Activated naive CD4-positive, alpha-beta T cell treated with anti-CD3 and anti-CD28 coated beads, Interleukin-2, amount 50 U/mL, for 72 hours (primary cell): ENCODE results near the gene USP53. TPM values are rescaled to one million over a fixed set of nuclear protein-coding genes. Genes with fewer than 3 reads are reported as not detected.
"Not testable (repeated sequence)": the region's sequence is repeated elsewhere in the genome, so short reads cannot be mapped to it uniquely, and the experiment has no call there.

ENCODE experiments used
- ATAC-seq, 2 donors: fragments of 150-1000 bp; cut with Tn5 transposase; 2 replicates each; pipeline ENCODE4 v1.10.0; 2021; ENCODE audit warnings: mild to moderate bottlenecking in 2 of 2, moderate library complexity in 2 of 2
- DNase-seq, 2 donors: peaks; one replicate each; pipeline ENCODE4 v3.0.0; 2021 to 2022; ENCODE audit warnings: low spot score in 2 of 2
- H3K27ac Mint-ChIP-seq, 2 donors: one replicate each; pipeline ENCODE4 v1.8.0; 2022; ENCODE audit warnings: mild to moderate bottlenecking in 2 of 2, mixed read lengths in 2 of 2
- H3K36me3 Mint-ChIP-seq, 2 donors: one replicate each; pipeline ENCODE4 v1.8.0; 2022; ENCODE audit warnings: mixed read lengths in 2 of 2
- H3K9me3 Mint-ChIP-seq, 2 donors: one replicate each; pipeline ENCODE4 v1.8.0; 2022; ENCODE audit warnings: mixed read lengths in 2 of 2
- total RNA-seq, 2 donors: library from RNA; stranded (reverse); gene quantifications; one replicate each; pipeline ENCODE4 v1.2.3, GENCODE V29; 2022

Gene USP53
- total RNA-seq, 2 donors from 2014 or later, result 16.7 to 24.4 TPM

DNA sequence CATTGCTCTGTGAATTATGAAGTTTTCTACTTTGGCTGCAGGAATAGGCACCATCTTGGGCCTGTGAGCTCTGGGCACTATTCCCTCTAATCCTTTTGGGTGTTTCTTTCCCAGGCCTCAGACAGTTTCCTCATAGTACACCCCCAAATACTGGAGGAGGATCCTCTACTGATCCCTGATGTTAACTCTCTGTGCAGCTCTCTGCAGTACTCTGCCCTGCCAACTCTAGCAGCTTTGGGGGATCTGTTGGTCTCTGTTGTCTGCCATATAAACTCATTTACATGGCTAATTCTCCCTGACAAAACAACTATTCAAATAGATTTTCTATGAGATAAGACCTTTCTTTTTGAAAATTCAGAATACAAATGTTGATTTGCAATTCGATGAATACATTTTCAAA, 29.9 kb downstream of the USP53 start:
- H3K36me3 Mint-ChIP-seq, result peaks cover 5 to 15% of the 10 kb centered on the region in 2 donors
- no peaks in the 10 kb centered on the region for H3K9me3 Mint-ChIP-seq
- ATAC-seq (no peak), DNase-seq (no peak)
- no peak overlapping the region for H3K27ac Mint-ChIP-seq

DNA sequence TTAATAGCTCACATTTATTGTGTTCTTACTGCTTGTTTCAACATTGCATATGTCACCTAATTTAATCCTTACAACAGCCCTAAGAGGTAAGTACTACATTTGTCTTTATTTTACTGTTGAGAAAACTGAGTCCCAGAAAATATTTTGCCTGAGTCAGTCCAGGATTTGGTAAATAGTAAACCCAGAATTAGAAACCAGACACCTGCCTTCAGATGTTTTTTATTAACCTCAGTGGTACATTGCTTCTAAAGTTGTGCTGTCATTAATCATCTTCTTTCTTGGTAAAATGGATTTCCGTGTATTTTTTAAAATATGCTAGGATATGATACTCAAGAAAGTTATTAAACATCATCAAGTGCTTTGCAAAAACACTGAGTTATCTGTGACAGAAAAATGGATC, 31.4 kb downstream of the USP53 start:
- peaks cover 7 to 16% of the 10 kb centered on the region in 2 donors for H3K36me3 Mint-ChIP-seq
- no peak overlapping the region for H3K27ac Mint-ChIP-seq
- ATAC-seq (no peak), DNase-seq (no peak)
- no peaks in the 10 kb centered on the region for H3K9me3 Mint-ChIP-seq

DNA sequence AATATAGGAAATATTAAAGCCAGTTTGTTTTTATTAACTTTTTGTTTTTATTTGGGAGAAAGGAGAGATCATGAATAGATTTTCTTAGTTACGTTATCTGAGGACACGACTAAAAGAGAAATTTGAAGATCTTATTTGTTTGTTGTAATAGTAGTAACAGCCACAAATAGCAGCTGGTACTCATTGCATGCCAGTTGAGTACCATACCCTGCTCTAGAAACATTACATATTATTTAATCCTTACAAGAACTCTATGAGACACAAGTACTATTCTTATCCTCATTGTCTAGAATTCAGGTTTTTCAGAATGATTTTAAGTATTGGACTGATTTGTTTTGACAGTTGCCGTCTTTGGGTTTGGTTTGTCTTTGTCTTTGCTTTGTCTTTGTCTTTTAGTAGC, 31.8 kb downstream of the USP53 start:
- Mint-ChIP-seq H3K36me3 (peaks cover 7 to 16% of the 10 kb centered on the region in 2 donors), H3K27ac (no peak overlapping the region), H3K9me3 (no peaks in the 10 kb centered on the region)

DNA sequence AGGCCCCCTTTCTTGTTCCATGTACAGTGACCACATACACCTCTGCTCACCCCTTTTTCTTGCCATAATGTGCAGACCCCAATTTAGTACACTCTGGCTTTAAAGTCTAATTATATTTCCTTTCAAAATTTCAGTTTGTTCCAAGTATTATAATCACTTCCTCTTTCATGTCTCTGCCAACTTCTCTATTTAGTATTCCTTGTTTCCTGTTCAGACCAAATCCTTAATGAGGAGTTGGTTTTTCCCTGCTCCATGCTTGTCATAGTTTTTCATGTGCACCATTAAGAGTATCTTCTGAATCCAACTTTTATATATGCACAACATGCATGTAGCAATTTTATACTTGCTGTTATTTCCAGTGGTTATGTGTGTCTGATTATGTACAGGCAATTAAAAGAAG, 32.3 kb downstream of the USP53 start:
- no peak overlapping the region for H3K27ac Mint-ChIP-seq
- H3K36me3 Mint-ChIP-seq, result peaks cover 7 to 16% of the 10 kb centered on the region in 2 donors
- ATAC-seq (no peak), DNase-seq (no peak)
- H3K9me3 Mint-ChIP-seq, result no peaks in the 10 kb centered on the region

More for the DNA sequence above, 31.8 kb downstream of the USP53 start:
- no peak for DNase-seq
- ATAC-seq, result no peak

DNA sequence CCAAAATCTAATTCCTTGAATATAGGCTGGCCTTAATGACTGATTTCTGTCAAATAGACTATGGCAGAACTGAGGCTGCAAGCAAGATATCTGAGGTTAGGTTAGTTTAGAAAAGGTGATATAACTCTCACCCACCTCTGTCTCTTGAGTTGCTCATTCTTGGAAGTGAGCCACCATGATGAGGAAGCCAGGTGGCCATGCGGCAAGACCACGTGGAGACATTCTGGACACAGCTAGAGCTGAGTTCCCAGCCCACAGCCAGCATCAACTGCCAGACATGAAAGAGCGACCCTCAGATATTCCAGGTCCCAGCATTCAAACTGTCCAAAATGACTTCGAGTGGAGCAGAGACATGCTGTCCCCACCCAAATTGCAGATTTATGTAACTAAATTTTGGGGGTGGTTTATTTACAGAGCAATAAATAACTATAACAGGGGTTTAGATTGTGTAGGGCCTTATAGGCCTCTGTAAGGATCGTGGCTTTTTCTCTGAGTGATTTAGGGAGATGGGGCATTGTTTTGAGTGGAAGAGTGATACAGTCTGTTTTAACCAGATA, 33.7 kb downstream of the USP53 start:
- no peak for ATAC-seq
- Mint-ChIP-seq H3K9me3 (peaks cover 0 to under 1% of the 10 kb centered on the region in 2 donors), H3K36me3 (peaks cover 10 to 20% of the 10 kb centered on the region in 2 donors), H3K27ac (peak overlapping the region in 1 of 2 donors; percentile 24)
- no peak for DNase-seq

DNA sequence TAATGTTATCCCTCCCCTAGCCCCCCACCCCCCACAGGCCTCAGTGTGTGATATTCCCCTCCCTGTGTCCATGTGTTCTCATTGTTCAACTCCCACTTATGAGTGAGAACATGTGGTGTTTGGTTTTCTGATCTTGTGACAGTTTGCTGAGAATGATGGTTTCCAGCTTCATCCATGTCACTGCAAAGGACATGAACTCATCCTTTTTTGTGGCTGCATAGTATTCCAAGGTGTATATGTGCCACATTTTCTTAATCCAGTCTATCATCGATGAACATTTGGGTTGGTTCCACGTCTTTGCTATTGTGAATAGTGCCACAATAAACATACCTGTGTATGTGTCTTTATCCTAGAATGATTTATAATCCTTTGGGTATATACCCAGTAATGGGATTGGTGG, 38.5 kb downstream of the USP53 start:
- ATAC-seq, result not testable (repeated sequence)
- Mint-ChIP-seq H3K36me3 (peaks cover 48 to 53% of the 10 kb centered on the region in 2 donors), H3K9me3 (peaks cover 9 to 26% of the 10 kb centered on the region in 2 donors)

DNA sequence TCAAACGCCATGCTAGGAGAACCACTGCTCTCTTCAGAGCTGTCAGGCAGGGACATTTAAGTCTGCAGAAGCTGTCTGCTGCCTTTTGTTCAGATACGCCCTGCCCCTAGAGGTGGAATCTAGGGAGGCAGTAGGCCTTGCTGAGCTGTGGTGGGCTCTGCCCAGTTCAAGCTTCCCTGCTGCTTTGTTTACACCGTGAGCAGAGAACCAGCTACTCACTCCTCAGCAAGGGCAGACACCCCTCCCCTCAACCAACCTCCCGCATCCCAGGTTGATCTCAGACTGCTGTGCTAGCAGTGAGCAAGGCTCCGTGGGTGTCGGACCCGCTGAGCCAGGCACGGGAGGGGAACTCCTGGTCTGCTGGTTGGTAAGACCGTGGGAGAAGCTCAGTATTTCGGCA, 42.7 kb downstream of the USP53 start:
- peaks cover 41 to 60% of the 10 kb centered on the region in 2 donors for H3K36me3 Mint-ChIP-seq
- not testable (repeated sequence) for H3K27ac Mint-ChIP-seq, DNase-seq, ATAC-seq
- peaks cover 9 to 26% of the 10 kb centered on the region in 2 donors for H3K9me3 Mint-ChIP-seq

More for the DNA sequence above, 38.5 kb downstream of the USP53 start:
- not testable (repeated sequence) for H3K27ac Mint-ChIP-seq, DNase-seq

DNA sequence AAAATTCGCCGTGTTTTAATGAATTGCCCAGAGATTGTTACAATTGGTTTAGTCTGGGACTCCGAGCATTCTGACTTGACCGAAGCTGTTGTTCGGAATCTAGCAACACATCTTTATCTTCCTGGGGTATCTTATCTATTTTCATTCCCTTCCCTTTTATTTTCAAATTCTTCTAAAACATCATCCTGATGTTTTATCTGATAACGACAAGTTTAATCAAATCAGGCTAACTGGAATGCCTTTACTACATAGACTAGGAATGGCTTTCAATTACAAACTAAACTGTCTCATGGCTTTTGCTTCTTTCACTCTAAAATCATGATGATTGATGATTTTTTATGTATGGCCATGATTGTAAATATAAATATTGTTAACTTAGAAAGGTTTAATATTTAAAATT, 48.0 kb downstream of the USP53 start:
- no peak for ATAC-seq
- Mint-ChIP-seq H3K9me3 (no peaks in the 10 kb centered on the region), H3K36me3 (peaks cover 0 to 34% of the 10 kb centered on the region in 2 donors), H3K27ac (no peak overlapping the region)
- no peak for DNase-seq

DNA sequence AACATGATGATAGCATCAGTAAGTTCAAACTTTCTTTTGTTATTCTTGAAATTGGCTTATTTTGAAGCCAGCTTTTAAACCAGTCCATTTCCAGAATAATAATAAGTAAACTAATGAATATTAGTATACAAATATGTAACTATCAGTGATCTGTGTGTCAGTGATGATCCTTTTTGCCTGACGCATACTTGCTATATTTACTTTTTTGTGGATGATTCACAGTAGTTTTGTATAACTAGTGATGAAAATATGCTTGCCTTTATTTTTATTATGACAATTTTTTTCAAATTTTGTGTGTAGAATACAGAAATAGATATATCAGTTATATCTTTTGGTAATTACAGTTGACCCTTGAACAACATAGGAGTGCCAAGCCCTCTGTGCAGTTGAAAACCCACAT, 49.5 kb downstream of the USP53 start:
- peaks cover 0 to 45% of the 10 kb centered on the region in 2 donors for H3K36me3 Mint-ChIP-seq
- DNase-seq, result no peak
- no peak for ATAC-seq
- peaks cover 0 to 10% of the 10 kb centered on the region in 2 donors for H3K9me3 Mint-ChIP-seq
- H3K27ac Mint-ChIP-seq, result no peak overlapping the region

DNA sequence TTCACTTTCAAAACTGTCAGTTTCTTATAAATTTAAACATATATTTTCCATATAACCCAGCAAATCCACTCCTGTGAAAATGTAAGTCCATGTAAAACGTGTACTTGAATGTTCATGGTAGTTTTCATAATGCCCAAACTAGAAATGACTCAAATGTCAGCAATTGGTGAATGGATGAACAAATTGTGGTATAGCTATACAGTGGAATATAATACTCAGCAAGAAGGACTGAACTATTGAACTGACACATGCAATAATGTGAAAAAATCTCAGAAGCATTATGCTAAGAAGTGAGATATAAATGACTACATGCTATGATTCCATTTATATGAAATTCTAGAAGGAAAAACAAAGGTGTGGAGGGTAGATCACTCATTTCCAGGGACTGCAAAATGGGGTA, 52.2 kb downstream of the USP53 start:
- Mint-ChIP-seq H3K36me3 (peaks cover 0 to 35% of the 10 kb centered on the region in 2 donors), H3K27ac (peak overlapping the region in 1 of 2 donors; percentile 38), H3K9me3 (peaks cover 0 to 10% of the 10 kb centered on the region in 2 donors)
- DNase-seq (no peak), ATAC-seq (peak; percentile 85 to 89)

DNA sequence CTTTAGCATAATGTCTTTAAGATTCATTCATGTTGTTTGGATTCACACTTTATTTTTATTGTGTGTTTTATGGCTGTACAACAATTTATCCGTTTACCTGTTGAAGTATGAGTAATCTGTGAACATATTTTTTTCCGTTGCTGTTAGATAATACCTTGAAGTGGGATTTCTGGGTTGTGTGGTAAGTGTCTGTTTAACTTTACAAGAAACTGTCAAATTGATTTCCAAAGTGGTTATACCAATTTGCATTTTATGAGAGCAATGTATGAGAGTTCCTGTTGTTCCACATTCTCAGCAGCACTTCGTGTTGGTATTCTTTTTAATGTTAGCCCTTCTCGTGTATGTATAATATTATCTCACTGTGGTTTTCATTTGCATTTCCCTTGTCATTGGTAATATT, 53.6 kb downstream of the USP53 start:
- H3K9me3 Mint-ChIP-seq, result peaks cover 0 to 10% of the 10 kb centered on the region in 2 donors
- peak overlapping the region in 1 of 2 donors; percentile 62 for H3K27ac Mint-ChIP-seq
- no peak for DNase-seq
- peaks cover 0 to 37% of the 10 kb centered on the region in 2 donors for H3K36me3 Mint-ChIP-seq
- peak in 1 of 2 donors; percentile 75 for ATAC-seq

DNA sequence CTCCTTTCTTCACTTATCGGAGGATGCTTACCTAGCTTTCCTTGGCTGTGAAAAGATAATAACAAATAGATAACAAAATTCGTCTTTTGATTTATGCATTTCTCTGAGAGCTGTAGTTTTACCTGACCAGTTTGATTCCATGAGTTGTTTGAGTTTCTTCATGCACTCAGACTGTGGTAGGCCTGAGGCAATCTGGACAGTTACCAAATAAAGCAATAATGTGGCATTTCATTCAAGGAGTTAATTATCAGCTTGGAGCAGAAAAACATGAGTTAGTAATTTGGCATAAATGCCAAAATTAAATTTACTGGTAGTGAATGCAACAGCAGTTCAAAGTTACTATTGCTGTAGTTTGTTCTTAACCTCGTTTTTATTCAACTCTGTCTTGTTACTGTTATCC, 56.0 kb downstream of the USP53 start:
- H3K9me3 Mint-ChIP-seq, result peaks cover 0 to 10% of the 10 kb centered on the region in 2 donors
- DNase-seq (no peak), ATAC-seq (no peak)
- H3K27ac Mint-ChIP-seq, result no peak overlapping the region
- H3K36me3 Mint-ChIP-seq, result peaks cover 6 to 49% of the 10 kb centered on the region in 2 donors

DNA sequence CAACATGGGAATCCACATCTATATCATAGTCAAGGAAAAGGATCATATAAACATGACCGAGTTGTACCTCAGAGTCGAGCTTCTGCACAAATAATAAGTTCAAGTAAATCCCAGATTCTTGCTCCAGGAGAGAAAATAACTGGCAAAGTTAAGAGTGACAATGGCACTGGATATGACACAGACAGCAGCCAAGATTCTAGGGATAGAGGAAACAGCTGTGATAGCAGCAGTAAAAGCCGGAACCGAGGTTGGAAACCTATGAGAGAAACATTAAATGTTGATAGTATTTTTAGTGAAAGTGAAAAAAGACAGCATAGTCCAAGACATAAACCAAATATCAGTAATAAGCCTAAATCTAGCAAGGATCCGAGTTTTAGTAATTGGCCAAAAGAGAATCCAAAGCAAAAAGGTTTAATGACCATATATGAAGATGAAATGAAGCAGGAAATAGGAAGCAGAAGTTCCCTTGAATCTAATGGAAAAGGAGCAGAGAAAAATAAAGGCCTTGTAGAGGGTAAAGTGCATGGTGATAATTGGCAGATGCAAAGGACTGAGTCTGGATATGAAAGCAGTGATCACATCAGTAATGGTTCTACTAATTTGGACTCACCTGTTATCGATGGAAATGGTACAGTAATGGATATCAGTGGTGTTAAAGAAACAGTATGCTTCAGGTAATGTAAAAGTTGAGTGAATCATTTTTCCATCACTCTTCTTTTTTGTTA, 59.0 kb downstream of the USP53 start:
- ATAC-seq, result no peak
- Mint-ChIP-seq H3K36me3 (peaks cover 6 to 35% of the 10 kb centered on the region in 2 donors), H3K9me3 (peaks cover 0 to 4% of the 10 kb centered on the region in 2 donors), H3K27ac (no peak overlapping the region)
- DNase-seq, result no peak

DNA sequence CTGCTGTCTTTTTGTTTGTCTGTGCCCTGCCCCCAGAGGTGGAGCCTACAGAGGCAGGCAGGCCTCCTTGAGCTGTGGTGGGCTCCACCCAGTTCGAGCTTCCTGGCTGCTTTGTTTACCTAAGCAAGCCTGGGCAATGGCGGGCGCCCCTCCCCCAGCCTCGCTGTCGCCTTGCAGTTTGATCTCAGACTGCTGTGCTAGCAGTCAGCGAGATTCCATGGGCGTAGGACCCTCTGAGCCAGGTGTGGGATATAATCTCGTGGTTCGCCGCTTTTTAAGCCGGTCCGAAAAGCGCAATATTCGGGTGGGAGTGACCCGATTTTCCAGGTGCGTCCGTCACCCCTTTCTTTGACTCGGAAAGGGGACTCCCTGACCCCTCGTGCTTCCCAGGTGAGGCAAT, 67.0 kb downstream of the USP53 start:
- H3K9me3 Mint-ChIP-seq, DNase-seq, ATAC-seq, H3K36me3 Mint-ChIP-seq, H3K27ac Mint-ChIP-seq: not testable (repeated sequence)

DNA sequence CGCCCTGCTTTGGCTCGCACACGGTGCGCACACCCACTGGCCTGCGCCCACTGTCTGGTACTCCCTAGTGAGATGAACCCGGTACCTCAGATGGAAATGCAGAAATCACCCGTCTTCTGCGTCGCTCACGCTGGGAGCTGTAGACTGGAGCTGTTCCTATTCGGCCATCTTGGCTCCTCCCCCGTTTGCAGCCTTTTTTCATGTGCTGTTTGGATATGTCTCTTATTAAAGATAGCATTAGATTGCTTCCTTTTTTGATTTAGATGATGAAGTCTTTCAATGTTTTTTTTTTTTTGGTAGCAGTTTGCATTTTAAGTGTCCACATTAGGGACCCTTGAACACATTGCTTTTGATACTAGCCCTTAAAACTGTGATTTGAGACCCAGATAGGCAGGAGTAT, 67.4 kb downstream of the USP53 start:
- not testable (repeated sequence) for H3K9me3 Mint-ChIP-seq, H3K27ac Mint-ChIP-seq, DNase-seq, ATAC-seq, H3K36me3 Mint-ChIP-seq

DNA sequence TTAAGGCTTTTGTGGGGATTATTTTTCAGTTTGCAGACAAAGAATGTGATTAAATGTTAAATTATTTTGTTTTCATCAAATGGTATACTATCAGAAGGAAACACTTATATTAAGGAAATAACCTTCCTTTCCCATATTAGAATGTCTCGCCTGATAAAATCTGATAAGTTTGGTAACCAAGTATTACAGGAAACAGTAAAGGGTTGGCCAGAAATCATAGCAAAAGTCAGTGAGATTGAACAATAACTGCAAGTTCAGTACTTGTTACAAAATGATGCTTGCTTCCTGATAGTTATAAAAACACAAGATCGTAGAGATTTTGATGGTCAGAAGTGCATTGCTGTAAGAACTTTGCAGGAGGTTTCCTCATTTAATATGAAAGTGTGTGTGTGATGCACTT, 68.9 kb downstream of the USP53 start:
- ATAC-seq, result no peak
- H3K9me3 Mint-ChIP-seq, result no peaks in the 10 kb centered on the region

DNA sequence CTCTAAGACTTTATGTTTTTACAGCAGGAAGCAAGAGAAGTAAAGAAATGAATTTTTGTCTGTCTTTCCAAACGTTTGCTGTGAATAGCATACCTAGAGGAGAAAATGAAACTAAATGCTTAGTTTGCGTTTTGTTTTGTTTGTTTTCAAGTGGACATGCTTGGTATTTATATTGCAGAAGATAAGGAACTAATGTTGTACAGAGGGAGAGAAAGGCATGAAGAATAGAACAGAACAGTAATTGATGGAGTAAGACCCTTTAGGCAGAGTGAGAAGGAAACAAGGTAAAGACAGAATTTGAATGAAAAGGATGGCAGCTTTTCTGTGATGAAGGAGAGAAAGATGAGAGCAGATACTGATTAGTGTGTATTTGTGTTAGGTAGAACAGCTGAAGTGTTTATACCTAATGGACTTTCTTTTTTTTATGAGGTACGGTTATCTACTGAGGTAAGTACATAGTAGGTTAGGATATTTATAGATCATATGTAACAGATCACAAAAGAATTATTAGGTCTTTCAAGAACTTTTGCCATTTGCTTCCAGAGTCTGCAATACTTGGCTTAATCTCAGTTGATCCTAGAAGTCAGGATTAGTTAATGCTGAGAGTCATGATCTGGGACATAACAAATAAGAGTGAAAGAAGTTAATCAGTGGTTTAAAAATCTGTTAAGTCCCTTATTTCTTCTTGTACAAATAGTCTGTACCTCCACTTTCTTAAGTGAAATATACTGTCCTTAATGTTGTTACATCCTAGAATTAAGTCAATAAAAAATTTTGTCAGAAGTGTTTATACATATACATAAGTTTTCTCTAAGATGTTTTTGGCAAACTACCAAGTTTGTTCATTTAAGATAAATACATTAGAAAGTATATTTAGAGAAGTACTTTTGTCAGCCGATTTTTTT, 72.6 kb downstream of the USP53 start:
- Mint-ChIP-seq H3K9me3 (no peaks in the 10 kb centered on the region), H3K36me3 (peaks cover 0 to 2% of the 10 kb centered on the region in 2 donors), H3K27ac (peak overlapping the region; percentile 35 to 56)
- DNase-seq (no peak), ATAC-seq (peak in 1 of 2 donors; percentile 26)

More for the DNA sequence above, 68.9 kb downstream of the USP53 start:
- H3K27ac Mint-ChIP-seq, result no peak overlapping the region
- H3K36me3 Mint-ChIP-seq, result peaks cover 0 to 7% of the 10 kb centered on the region in 2 donors
- DNase-seq, result no peak
